SK-N-SH treated with all-trans-retinoic acid at 6 μM for 48 hours (cell line): ENCODE results near the gene LUZP1.

Source experiments
- PATZ1 ChIP-seq: fragments of 250-450 bp; sonication (Bioruptor Pico); IDR thresholded peaks from 2 replicates; pipeline ENCODE4 v1.8.0; 2020; ENCODE audit warnings: mild to moderate bottlenecking, moderate library complexity, borderline replicate concordance
- RARB ChIP-seq: fragments of 250-450 bp; sonication (Bioruptor Pico); IDR thresholded peaks from 2 replicates; pipeline ENCODE4 v1.8.0; 2021; ENCODE audit warnings: mild to moderate bottlenecking, moderate library complexity
- TCF4 ChIP-seq: fragments of 250-450 bp; sonication (Bioruptor Pico); IDR thresholded peaks from 2 replicates; pipeline ENCODE4 v1.8.0; 2021; ENCODE audit warnings: mild to moderate bottlenecking, moderate library complexity, borderline replicate concordance
- ZFP3 ChIP-seq: fragments of 250-450 bp; sonication (Bioruptor Pico); IDR thresholded peaks from 2 replicates; pipeline ENCODE4 v1.5.0; 2020; ENCODE audit warnings: mild to moderate bottlenecking, moderate library complexity
- ZNF70 ChIP-seq: fragments of 450-650 bp; formaldehyde crosslinking; IDR thresholded peaks from 2 replicates; pipeline ENCODE4 v1.5.0; 2020; ENCODE audit warnings: mild to moderate bottlenecking, moderate library complexity

- TF ChIP-seq RARB (CRISPR knock-in tag): no peak
- no peak for TF ChIP-seq ZFP3
- TF ChIP-seq ZNF70 (CRISPR knock-in tag): no peak
- TF ChIP-seq PATZ1: no peak
- TF ChIP-seq TCF4 (CRISPR knock-in tag): no peak
These were observed 51.5 kb downstream of the LUZP1 start for GRCh38 chr1:23116921-23117699.
